AG09319 (cell line): ENCODE data around the gene LCTL.

ENCODE experiments used
- DNase-seq: peaks from one replicate; pipeline ENCODE4 v3.0.0-alpha.2; 2010; ENCODE audit warnings: low read depth; ENCODE audit errors: extremely low read depth
- TF ChIP-seq, protein P1 (sequence below): IDR thresholded peaks from 2 replicates; pipeline ENCODE4 v1.5.1; 2011; ENCODE audit warnings: low read depth, mild to moderate bottlenecking, inconsistent platforms, low read length, moderate library complexity

LCTL gene

DNA sequence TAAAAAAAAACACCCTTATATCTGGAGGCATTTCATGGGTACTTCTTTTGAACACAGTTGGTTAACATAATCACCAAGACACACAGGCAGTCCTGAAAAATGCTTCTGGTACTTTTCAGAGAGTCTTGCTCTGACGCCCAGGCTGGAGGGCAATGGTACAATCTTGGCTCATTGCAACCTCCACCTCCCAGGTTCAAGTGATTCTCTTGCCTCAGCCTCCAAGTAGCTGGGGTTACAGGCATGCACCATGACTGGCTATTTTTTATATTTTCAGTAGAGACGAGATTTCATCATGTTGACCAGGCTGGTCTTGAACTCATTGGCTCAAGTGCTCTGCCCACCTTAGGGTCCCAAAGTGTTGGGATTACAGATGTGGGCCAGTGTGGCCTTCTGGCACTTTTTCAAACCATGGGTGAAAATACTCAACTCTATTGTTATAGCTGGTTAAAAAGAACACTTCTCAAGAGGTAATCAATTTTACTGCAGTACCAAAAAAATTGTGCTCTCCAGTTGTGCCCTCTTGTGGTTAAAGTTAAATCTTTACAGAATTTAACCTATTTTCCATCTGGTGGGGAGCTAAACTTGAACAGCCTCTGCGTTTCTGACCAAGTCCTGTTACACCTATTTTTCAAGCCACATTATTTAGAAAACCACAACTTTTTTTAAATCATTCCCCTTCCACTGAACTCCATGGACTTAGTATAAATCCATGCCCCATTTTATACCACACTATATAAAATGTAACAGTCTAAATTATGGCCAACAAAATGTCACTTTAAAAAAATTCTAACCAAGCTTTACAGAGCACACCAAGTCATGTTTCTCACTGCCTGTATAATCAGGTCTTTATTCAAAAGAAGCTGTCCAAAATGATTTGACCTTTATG is 67.1 kb downstream of the LCTL start:
- TF ChIP-seq, protein P1, sequence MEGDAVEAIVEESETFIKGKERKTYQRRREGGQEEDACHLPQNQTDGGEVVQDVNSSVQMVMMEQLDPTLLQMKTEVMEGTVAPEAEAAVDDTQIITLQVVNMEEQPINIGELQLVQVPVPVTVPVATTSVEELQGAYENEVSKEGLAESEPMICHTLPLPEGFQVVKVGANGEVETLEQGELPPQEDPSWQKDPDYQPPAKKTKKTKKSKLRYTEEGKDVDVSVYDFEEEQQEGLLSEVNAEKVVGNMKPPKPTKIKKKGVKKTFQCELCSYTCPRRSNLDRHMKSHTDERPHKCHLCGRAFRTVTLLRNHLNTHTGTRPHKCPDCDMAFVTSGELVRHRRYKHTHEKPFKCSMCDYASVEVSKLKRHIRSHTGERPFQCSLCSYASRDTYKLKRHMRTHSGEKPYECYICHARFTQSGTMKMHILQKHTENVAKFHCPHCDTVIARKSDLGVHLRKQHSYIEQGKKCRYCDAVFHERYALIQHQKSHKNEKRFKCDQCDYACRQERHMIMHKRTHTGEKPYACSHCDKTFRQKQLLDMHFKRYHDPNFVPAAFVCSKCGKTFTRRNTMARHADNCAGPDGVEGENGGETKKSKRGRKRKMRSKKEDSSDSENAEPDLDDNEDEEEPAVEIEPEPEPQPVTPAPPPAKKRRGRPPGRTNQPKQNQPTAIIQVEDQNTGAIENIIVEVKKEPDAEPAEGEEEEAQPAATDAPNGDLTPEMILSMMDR, result peak; percentile 40
- no peak for DNase-seq
